CD4-positive, alpha-beta T cell treated with Interleukin-1 beta for 1 hour (primary cell): Measurements from ENCODE around the gene RAB3D.
"Not testable (repeated sequence)": the region's sequence is repeated elsewhere in the genome, so short reads cannot be mapped to it uniquely, and the experiment has no call there.

ENCODE experiments used
- DNase-seq, 2 donors: peaks; one replicate each; pipeline ENCODE4 v3.0.0-alpha.2; 2020 to 2022

Gene RAB3D

DNA sequence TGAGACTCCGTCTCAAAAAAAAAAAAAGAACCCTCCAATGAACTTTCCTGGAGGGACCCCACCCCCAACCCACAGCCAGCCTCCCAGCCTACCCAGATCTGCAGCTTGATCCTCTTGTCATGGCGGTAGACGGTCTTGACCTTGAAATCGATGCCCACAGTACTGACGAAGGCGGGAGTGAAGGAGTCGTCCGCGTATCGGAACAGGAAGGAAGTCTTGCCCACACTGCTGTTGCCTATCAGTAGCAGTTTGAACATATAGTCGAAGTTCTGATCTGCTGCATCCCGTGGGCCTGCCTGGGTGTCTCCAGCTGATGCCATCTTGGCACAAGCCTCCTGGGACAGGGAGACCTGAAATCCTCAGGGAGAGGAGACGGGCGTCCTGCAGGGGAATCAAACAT, 2.4 kb downstream of the RAB3D start:
- peak in 1 of 2 donors; percentile 15 for DNase-seq

DNA sequence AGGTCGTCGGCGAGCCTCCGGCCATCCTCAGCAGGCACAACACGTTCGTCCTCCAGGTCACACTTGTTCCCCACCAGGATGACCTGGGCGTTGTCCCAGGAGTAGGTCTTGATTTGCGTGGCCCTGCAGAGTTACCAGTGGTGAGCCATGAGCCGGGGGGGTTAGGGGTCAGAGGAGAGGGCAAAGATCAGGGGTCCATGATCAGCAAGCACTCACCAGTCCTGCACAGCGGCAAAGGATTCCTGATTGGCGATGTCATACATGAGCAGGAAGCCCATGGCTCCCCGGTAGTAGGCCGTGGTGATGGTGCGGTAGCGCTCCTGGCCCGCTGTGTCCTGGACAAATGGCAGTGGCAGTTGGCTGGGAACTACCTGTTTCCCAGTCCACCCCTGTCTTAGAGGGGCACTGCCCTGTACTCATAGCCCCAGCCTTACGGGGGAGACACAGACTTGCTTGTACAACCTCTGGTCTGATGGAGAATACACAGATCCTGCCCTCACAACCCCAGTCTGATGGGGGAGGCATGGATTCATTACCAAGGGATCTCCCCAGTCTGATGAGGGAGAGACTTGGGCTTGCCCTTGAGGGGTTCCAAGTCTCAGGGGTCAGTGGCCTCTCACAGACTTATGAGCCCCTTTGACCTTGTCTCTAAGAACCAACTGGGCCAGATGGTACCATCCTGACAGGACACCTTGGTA, 3.9 kb downstream of the RAB3D start:
- no peak for DNase-seq

DNA sequence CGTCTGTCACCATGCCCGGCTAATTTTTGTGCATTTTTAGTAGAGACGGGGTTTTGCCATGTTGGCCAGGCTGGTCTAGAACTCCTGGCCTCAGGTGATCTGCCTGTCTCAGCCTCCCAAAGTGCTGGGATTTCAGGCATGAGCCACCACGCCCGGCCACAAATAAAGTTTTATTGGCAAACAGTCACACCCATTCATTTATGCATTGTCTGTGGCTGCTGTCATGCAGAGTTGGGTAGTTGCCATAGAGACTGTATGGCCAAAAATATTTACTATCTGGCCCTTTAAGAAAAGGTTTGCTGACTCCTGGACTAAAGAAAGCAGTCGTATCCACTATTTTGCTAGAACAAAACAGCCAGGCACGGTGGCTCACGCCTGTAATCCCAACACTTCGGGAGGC, 5.6 kb downstream of the RAB3D start:
- not testable (repeated sequence) for DNase-seq

DNA sequence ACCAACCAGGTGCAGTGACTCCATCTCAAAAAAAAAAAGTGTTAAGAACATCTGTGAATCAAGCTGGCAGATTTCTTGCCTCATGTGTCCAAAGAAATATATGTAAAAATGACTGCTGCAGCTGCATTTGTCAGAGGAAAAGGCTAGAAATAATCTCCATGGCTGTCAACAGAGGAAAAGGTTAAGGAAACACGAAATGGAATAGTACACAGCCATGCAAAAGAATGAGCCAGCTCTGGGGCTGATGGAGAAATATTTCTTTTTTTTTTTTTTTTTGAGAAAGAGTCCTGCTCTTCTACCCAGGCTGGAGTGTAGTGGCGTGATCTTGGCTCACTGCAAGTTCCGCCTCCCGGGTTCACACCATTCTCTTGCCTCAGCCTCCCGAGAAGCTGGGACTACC, 6.6 kb downstream of the RAB3D start:
- DNase-seq = no peak

DNA sequence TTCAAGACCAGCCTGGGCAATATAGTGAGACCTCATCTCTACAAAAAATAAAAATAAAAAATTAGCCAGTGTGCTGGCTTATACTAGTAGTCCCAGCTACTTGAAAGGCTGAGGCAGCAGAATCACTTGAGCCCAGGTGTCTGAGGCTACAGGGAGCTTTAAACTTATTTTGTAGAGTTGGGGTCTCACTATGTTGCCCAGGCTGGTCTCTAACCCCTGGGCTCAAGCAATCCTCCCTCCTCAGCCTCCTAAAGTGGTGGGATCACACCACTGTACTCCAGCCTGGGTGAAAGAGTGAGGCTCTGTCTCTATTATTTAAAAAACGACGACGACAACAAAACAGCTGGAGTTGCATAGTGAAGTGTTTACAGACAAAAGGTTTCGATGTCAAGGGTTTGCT, 8.0 kb downstream of the RAB3D start:
- DNase-seq = no peak

DNA sequence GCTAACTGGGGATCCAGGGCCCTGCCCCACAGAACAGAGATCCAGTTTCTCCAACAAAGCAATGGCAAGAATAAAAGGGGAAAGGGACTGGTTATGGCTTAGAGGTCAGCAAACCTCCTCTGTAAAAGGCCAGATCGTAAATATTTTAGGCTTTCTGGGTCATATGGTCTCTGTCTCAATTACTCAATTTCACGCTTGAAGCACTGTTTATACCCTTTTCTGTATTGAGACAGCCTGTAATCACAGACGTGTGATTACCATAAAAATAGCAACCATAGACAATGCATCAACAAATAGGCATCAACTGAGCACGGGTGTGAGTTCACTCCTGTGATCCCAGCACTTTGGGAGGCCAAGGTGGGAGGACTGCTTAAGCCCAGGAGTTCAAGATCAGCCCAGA, 9.3 kb downstream of the RAB3D start:
- DNase-seq = no peak

DNA sequence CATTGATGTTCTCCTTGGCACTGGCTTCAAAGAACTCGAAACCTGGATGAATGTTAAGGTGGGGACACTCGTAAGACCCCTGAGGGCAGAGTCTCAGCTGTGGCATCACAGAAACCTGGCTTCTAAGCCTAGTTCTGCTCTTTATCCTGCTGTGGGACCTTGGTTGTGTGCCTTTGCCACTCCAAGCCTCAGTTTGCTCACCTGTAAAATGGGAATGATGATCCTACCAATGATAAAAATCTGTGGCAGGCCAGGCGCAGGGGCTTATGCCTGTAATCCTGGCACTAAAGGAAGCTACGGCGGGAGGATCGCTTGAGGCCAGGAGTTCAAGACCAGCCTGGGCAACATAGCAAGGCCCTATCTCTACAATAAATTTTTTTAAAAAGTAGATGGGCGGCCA, 13.9 kb downstream of the RAB3D start:
- DNase-seq = no peak

DNA sequence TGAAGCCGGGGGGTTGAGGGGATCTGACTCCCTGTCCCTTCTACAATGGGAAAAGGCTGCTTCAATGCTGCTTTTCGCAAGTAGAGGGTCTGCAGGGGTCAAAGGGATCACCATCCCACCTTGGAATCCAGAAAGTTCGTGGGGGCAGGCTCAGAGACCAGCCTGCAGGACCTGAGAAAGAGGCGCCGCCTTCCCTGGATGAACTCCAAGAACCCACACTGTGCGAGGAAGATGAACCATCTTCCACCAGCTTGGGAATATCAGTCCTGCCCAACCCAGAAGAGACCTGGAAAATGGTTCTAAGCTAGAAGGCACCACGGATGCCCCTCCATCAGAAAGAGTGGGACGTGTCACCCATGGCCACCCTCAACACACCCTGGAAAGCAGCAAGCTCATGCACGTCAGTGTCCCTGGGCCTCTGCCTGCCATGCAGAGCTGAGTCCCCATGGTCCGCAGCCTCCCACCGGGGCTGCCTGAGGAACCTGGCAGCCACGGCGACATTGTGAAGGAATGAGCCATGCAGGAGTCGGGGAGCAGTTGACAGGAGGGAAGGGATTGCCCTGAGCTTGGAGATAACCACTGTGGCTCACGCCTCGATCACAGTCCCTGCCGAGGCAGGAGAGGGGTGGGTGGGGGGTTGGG, 14.6 kb downstream of the RAB3D start:
- DNase-seq = no peak

DNA sequence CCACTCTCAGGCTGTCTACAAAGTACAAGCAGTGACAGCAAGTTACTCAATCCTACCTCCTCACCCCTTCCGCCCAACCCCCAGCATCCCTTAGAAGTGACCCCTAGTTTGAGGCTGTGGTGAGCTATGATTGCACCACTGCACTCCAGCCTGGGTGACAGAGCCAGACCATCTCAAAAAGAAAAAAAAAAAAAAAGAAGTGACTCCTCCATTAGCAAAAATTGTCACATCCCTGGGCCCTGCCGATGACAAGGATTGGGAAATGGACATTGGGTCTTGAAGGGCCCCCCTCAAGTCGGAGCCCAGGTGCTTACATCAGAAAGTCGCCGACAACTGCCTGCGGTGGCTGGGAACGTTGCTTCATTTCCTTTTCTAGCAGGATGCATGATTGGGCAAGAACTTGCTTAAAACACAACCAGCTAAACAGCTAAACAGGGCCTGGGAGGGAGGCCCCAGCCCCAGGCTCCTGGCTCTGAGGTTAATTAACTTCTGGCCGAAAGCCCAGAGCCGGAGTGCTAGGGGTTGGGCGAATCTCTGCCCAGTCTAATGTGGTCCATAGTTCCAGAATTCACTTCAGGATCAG, 15.3 kb downstream of the RAB3D start:
- DNase-seq = peak; percentile 26 to 79

DNA sequence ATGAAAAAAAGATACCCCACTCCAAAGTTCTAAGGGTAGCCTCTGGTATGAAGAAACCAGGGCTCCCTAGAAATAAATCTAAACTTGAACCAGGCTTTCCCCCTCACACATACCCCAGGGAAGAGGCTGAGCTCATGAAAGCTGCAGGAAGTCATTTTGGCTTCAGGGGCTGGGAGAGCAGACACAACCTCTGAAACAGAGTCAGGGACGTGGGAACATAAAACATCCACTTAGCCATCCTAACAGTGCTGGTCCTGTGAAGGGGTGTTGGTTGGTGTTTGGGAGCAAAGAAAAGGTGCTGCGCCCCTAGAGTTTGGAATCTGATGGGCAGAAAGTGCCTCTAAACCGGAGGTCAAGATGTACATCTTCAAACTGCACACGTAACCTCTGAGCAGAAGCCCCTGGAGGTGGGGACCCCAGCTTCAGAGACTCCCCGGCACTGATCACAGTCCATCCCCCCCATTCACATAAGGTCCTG, 15.8 kb downstream of the RAB3D start:
- DNase-seq = no peak

DNA sequence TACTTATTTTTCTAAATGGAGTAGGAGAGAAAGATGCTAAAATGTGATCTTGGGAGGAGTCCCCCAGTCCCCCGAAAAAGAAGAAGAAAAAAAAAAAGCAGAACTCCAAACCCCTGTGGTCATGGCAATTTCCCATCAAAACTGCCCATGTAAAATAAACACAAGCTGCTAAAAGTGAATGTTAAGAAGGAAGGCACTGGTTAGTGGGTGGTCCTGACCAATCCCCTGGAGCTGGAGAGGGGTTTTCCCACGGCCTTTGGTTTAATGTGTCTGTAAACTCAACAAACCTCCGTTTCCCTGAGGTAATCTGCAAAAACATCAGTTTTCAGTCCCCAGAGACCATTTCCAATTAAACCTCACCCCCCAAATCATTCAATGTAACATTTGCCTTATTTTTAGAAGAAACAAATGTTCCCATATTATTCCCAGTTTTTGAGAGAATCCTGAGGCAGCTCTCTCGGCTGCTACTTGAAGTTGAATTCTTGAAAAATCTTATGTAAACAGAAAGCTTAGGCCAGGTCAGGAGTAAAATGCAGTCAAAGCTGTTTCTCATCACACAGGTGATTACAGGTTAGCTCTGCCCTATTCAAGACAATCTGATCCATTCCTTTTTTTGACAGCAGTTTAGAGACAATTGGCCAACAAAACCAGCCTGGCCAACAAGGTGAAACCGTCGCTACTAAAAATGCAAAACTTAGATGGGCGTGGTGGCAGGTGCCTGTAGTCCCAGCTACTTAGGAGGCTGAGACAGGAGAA, 17.0 kb downstream of the RAB3D start:
- DNase-seq = peak in 1 of 2 donors; percentile 32

DNA sequence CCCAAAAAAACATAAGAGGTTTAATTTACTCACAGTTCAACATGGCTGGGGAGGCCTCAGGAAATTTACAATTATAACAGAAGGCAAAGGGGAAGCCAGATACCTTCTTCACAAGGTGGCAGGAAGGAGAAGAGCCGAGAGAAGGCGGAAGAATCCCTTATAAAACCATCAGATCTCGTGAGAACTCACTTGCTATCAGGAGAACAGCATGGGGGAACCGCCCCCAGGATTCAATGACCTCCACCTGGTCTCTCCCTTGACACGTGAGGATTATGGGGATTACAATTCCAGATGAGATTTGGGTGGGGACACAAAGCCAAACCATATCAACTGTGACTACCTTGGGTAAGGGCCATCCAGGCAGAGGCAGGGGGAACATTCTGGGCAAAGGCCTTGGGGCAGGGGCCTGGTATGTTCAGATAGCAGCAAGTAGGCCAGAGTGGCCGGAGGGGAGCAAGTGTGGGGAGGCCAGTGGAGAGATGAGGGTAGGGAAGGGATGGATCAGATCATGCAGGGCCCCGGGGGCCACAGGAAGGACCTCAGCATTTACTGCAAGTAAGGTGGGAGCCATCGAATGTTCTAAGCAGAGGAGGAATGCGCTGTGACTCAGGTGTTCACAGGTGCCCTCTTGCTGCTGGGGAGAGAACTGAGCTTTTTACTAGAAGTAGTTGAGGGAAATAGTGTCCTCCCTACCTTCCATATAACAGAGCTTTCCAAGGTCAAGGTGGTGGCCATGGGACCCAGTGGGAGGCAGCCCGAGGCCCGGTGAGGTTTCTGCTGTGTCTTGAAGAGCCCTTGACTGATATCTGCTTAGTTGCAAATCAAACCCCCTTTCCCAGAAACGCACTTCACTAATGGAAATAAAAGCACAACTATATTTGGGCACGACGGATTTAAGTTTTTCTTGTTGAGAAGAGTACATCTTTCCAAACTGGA, 18.0 kb downstream of the RAB3D start:
- DNase-seq = peak in 1 of 2 donors; percentile 11

DNA sequence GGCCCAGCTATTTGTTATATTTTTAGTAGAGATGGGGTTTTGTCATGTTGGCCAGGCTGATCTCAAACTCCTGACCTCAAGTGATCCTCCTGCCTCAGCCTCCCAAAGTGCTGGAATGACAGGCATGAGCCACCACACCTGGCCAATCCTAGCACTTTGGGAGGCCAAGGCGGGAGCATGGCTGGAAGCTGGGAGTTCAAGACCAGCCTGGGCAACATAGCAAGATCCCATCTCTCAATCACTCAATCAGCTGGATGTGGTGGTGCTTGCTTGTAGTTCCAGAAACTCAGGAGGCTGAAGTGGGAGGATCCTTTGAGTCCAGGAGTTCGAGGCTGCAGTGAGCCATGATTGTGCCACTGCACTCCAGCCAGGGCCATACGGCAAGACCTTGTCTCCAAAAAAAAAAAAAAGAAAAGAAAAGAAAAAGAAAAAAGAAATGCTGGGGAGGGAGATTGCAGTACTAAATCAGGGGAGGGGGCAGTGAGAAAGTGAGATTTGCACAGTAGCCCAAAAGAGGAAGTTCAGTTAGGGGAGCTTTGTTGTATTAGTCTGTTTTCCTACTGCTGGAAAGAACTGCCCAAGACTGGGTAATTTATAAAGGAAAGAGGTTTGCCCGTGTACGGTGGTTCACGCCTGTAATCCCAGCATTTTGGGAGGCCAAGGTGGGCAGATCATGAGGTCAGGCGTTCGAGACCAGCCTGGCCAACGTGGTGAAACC, 19.0 kb downstream of the RAB3D start:
- DNase-seq = not testable (repeated sequence)

DNA sequence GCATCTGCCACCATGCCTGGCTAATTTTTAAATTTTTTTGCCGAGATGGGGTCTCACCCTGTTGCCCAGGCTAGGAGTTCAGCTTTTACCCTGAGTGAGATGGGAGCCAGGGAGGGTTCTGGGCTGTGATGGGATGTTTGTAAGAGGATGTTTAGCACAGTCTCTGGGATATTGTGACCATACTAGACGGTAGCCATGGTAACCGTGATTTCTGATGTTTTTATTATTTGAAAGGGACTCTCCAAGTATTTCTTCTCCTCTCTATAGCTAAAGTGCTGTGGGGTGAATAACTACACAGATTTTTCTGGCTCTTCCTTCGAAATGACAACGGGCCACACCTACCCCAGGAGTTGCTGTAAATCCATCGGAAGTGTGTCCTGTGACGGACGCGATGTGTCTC, 33.1 kb downstream of the RAB3D start:
- DNase-seq = no peak

DNA sequence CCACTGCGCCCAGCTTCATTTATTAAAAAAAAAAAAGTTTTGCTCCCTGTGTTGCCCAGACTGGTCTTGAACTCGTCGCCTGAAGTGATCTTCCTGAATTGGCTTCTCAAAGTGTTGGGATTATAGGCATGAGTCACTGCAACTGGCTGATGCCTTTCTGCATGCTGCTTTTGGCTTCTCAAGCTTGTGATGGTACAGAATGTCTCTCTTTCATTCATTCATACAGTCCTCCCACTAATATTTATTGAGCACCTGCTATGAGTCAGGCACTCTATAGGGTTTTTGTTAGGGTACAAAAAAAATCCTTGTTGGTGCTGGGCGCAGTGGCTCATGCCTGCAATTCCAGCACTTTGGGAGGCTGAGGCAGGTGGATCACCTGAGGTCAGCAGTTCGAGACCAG, 34.5 kb downstream of the RAB3D start:
- no peak for DNase-seq

DNA sequence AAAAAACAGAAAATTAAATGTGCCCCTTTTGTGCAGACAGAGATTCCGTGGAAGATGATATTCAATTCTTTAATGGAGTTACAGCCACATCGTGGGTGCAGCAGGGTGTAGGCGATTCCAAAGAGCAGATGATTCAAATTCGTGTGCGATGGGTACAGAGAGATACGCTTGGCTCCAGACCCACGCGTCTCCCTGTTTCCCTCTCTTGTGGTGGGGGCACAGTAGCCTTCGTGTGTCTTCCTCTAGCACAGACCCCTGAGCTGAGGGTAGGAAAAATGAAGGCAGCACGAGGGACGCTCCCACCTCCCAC, 38.7 kb downstream of the RAB3D start:
- DNase-seq = no peak

DNA sequence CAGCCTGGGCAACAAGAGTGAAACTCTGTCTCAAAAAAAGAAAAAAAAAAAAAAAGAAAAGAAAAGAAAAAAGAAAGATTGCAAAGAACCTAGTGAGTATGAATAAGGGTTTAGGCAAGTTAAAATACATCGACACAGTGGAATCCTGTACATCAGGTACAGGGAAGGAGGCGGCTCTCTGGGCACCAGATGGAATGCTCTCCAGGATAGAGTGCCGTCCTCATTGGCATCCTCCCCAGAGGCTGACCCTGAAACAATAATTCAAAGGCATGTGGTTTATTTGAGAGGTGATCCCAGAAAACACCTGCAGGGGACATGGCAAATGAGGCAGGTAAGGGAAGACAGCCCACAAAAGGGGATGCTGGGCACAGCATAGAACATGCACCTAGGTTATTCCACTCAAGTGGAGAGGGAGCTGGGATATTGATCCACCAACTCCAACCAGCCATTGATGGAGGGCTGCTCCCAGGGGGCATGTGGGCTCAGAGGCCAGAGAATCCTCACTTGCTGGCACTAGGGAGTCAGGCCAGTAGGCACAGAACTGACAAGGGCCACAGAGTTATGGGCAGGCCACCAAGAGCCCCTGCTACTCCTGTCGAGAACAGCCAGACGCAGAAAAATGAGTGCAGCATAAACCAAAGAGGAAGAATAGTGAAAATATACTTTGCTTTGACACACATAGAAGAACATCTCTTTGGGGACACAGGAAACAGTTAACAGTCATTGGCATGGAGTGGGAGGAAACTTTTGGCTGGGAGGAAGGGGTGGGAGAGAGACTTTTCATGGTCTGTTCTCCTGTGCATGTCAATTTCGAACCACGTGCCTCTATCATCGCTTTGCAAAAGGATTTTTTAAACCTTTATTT, 39.3 kb downstream of the RAB3D start:
- DNase-seq = no peak

DNA sequence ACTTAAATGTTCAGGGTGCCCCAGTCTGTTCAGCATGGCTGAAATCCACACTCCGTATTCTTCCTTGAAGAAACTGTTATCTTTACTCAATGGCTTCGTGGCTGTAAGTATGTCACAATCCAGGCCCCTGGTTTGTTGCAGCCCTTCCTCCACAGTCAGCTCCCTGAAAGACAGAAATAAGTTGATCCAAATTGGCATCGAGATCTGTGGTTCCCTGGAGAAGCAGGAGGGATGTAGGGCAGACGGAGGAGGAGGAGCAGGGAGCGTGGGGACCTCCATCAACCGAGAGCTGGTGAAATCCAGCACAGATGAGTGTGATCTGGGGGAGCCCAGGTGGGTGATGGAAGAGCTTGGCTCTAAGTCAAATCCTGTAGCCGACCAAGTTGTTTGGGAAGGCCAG, 43.2 kb downstream of the RAB3D start:
- no peak for DNase-seq

DNA sequence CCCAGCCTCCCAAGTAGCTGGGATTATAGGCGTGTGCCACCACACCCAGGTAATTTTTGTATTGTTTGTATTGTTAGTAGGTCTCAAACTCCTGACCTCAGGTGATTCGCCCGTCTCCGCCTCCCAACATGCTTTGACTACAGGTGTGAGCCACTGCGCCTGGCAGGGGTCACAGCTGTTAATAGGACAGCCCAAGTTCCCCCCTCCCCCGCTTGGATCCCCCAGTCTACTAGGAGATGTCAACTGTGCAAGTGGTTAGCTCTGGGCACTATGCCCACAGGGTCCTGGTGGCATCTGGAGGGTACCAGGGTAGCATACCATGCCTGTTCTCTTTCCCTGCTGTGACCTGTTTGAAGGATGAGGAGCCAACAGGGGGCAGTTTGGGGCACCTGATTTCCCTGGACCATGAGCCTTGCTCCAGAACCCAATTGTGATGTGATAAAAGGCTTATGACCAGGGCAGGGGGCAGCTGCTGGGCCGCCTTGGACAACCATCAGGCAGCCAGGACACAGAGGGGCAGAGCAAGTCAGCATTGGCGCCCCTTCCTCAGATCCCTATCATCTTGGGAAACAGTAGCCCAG, 43.7 kb downstream of the RAB3D start, which contains the start of gene TSPAN16:
TSPAN16 (plus strand) TSS at position 496 of the 581 bp plus-strand sequence. CDS start 138 bp downstream, outside the sequence.
- no peak for DNase-seq

DNA sequence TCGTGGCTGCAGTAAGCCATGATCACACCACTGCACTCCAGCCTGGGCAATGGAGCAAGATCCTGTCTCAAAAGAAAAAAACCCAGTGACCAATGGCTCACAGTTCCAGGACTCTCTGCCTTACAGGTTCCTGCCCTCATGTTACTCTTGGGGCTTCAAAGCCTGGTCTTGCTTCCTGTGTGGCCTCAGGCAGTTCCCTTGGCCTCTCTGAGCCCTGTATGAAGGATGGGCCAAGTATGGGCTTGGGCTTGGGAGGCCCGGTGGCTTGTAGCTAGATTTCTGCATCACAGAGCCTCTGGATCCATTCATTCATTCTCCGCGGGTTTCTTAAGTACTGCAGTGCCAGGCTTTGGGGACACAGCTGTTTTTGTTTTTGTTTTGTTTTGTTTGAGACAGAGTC, 44.3 kb downstream of the RAB3D start:
- no peak for DNase-seq
